H9 (cell line): Measurements from ENCODE around the gene HS6ST2. TPM values are rescaled to one million over a fixed set of nuclear protein-coding genes. Genes with fewer than 3 reads are reported as not detected.

Source experiments
- DNase-seq: peaks from one replicate; pipeline ENCODE4 v3.0.0-alpha.2; 2017
- H2AFZ ChIP-seq: one replicate; pipeline ENCODE4 v1.6.1; 2013; ENCODE audit warnings: mild to moderate bottlenecking, low read length, control low read depth, moderate library complexity
- H2AK5ac ChIP-seq: 2 replicates; pipeline ENCODE4 v1.6.1; 2013; ENCODE audit warnings: low read length, control low read depth, mixed read lengths; ENCODE audit not compliant: insufficient read length
- H2BK120ac ChIP-seq: one replicate; pipeline ENCODE4 v1.6.1; 2013; ENCODE audit warnings: low read depth, mild to moderate bottlenecking, low read length, control low read depth, inconsistent platforms; ENCODE audit not compliant: poor library complexity, severe bottlenecking
- H2BK12ac ChIP-seq: 2 replicates; pipeline ENCODE4 v1.6.1; 2013; ENCODE audit warnings: low read length, control low read depth, mixed read lengths, low read depth; ENCODE audit not compliant: insufficient read length
- H2BK15ac ChIP-seq: 2 replicates; pipeline ENCODE4 v1.6.1; 2013; ENCODE audit warnings: low read depth, low read length, control low read depth
- H2BK20ac ChIP-seq: one replicate; pipeline ENCODE4 v1.6.1; 2013; ENCODE audit warnings: low read depth, mild to moderate bottlenecking, low read length, control low read depth, inconsistent platforms; ENCODE audit not compliant: poor library complexity, severe bottlenecking
- H2BK5ac ChIP-seq: 2 replicates; pipeline ENCODE4 v1.6.1; 2013; ENCODE audit warnings: low read length, control low read depth, mixed read lengths; ENCODE audit not compliant: insufficient read length
- H3K14ac ChIP-seq: 2 replicates; pipeline ENCODE4 v1.6.1; 2013; ENCODE audit warnings: low read length, control low read depth; ENCODE audit not compliant: insufficient read depth
- H3K18ac ChIP-seq: 2 replicates; pipeline ENCODE4 v1.6.1; 2013; ENCODE audit warnings: low read depth, mild to moderate bottlenecking, mixed read lengths, low read length, control low read depth; ENCODE audit not compliant: insufficient read length
- H3K23ac ChIP-seq: 2 replicates; pipeline ENCODE4 v1.6.1; 2013; ENCODE audit warnings: low read length, control low read depth, mixed read lengths, low read depth; ENCODE audit not compliant: insufficient read length
- H3K23me2 ChIP-seq: 2 replicates; pipeline ENCODE4 v1.6.1; 2013; ENCODE audit warnings: low read depth, mild to moderate bottlenecking, mixed read lengths, low read length, control low read depth; ENCODE audit not compliant: insufficient read length, poor library complexity, severe bottlenecking
- H3K27ac ChIP-seq: 2 replicates; pipeline ENCODE4 v1.5.1; 2013; ENCODE audit warnings: low read length, control low read depth, mixed read lengths, low read depth; ENCODE audit not compliant: insufficient read length
- H3K27me3 ChIP-seq: 2 replicates; pipeline ENCODE4 v1.6.1; 2013; ENCODE audit warnings: low read length, control low read depth, inconsistent platforms; ENCODE audit not compliant: insufficient read depth
- H3K4ac ChIP-seq: 2 replicates; pipeline ENCODE4 v1.6.1; 2013; ENCODE audit warnings: low read depth, mild to moderate bottlenecking, control low read depth, inconsistent platforms, low read length, moderate library complexity
- H3K4me1 ChIP-seq: 2 replicates; pipeline ENCODE4 v1.6.1; 2013; ENCODE audit warnings: low read length, control low read depth, inconsistent platforms; ENCODE audit not compliant: insufficient read depth
- H3K4me2 ChIP-seq: 2 replicates; pipeline ENCODE4 v1.6.1; 2013; ENCODE audit warnings: low read length, control low read depth, mixed read lengths; ENCODE audit not compliant: insufficient read length, insufficient read depth
- H3K56ac ChIP-seq: 2 replicates; pipeline ENCODE4 v1.6.1; 2013; ENCODE audit warnings: low read depth, mild to moderate bottlenecking, mixed read lengths, low read length, control low read depth; ENCODE audit not compliant: insufficient read length
- H3K79me1 ChIP-seq: 2 replicates; pipeline ENCODE4 v1.6.1; 2013; ENCODE audit warnings: low read depth, mild to moderate bottlenecking, moderate library complexity, low read length, control low read depth, inconsistent platforms; ENCODE audit not compliant: insufficient read depth, poor library complexity, severe bottlenecking
- H3K79me2 ChIP-seq: 2 replicates; pipeline ENCODE4 v1.6.1; 2013; ENCODE audit warnings: low read length, control low read depth, inconsistent platforms; ENCODE audit not compliant: insufficient read depth
- H3K9ac ChIP-seq: 2 replicates; pipeline ENCODE4 v1.6.1; 2013; ENCODE audit warnings: low read length, control low read depth, mixed read lengths; ENCODE audit not compliant: insufficient read length; ENCODE audit errors: extremely low read depth
- H3K9me3 ChIP-seq: one replicate; pipeline ENCODE4 v1.6.1; 2013; ENCODE audit warnings: low read depth, low read length, inconsistent platforms; ENCODE audit not compliant: control insufficient read depth
- H3T11ph ChIP-seq: one replicate; pipeline ENCODE4 v1.6.1; 2013; ENCODE audit warnings: mild to moderate bottlenecking, low read length, control low read depth, inconsistent platforms
- H4K20me1 ChIP-seq: one replicate; pipeline ENCODE4 v1.6.1; 2013; ENCODE audit not compliant: control insufficient read depth, insufficient read length, insufficient read depth
- H4K5ac ChIP-seq: 2 replicates; pipeline ENCODE4 v1.6.1; 2013; ENCODE audit warnings: low read depth, mild to moderate bottlenecking, mixed read lengths, low read length, control low read depth; ENCODE audit not compliant: insufficient read length
- H4K8ac ChIP-seq: replicated peaks from 2 replicates; pipeline ENCODE4 v1.6.1; 2013; ENCODE audit warnings: low read length, control low read depth, mixed read lengths, low read depth; ENCODE audit not compliant: insufficient read length
- H4K91ac ChIP-seq: 2 replicates; pipeline ENCODE4 v1.6.1; 2013; ENCODE audit warnings: low read depth, mild to moderate bottlenecking, moderate library complexity, mixed read lengths, low read length, control low read depth; ENCODE audit not compliant: insufficient read length
- H3K27ac Mint-ChIP-seq, 3 experiments: 2 replicates in 2 of 3; 3 replicates in 1 of 3; pipeline ENCODE4 v1.8.0; 2020 to 2021; ENCODE audit warnings: mixed read lengths in 3 of 3, mild to moderate bottlenecking in 1 of 3, moderate library complexity in 1 of 3
- H3K27me3 Mint-ChIP-seq: 2 replicates; pipeline ENCODE4 v1.8.0; 2021; ENCODE audit warnings: low read depth, mild to moderate bottlenecking, moderate library complexity, mixed read lengths
- H3K36me3 Mint-ChIP-seq, 3 experiments: 2 replicates in 2 of 3; 3 replicates in 1 of 3; pipeline ENCODE4 v1.8.0; 2020 to 2021; ENCODE audit warnings: low read depth in 3 of 3, mixed read lengths in 3 of 3; ENCODE audit not compliant: insufficient read depth in 1 of 3
- H3K4me1 Mint-ChIP-seq, 2 experiments: 2 replicates each; pipeline ENCODE4 v1.8.0; 2020; ENCODE audit warnings: mixed read lengths in 2 of 2
- H3K4me3 Mint-ChIP-seq, 2 experiments: 2 replicates in 1 of 2; 3 replicates in 1 of 2; pipeline ENCODE4 v1.8.0; 2020 to 2021; ENCODE audit warnings: mild to moderate bottlenecking in 2 of 2, mixed read lengths in 2 of 2, moderate library complexity in 1 of 2
- H3K9me3 Mint-ChIP-seq, 2 experiments: 2 replicates in 1 of 2; 3 replicates in 1 of 2; pipeline ENCODE4 v1.8.0; 2020; ENCODE audit warnings: mild to moderate bottlenecking in 2 of 2, mixed read lengths in 2 of 2, moderate library complexity in 1 of 2
- WGBS: extraction: QIAGEN DNeasy Blood & Tissue Kit; methylation state at CpG from one replicate; pipeline ENCODE4 v1.1.7; 2013; ENCODE audit warnings: missing lambda C conversion rate, low lambda C conversion rate, mixed read lengths; ENCODE audit not compliant: insufficient read length; ENCODE audit errors: extremely low coverage; 5-methylcytosine and 5-hydroxymethylcytosine counted together
- total RNA-seq: library from RNA; stranded (reverse); gene quantifications from 2 replicates; pipeline ENCODE4 v1.2.1, GENCODE V29; 2021
- TF ChIP-seq, protein P1 (sequence below): fragments of 200-600 bp; sonication (generic); conservative IDR thresholded peaks from 3 replicates; pipeline ENCODE4 v1.8.0; 2021; ENCODE audit warnings: antibody characterized with exemption, mild to moderate bottlenecking

The HS6ST2 gene
- total RNA-seq, 1 experiment from 2014 or later: 4.8 TPM

GRCh38 chrX:132623942-132624341 is 334.5 kb downstream of the HS6ST2 start:
- H3K4me1 Mint-ChIP-seq: peaks cover 0 to 3% of the 10 kb centered on the region in 2 experiments; a peak in 2 of 4 replicates
- Histone ChIP-seq H4K8ac (no peak overlapping the region), H3K79me2 (no peaks in the 10 kb centered on the region), H2AK5ac (no peak overlapping the region), H4K5ac (no peak overlapping the region), H3K4me1 (no peaks in the 10 kb centered on the region), H3K56ac (no peak overlapping the region), H3K27me3 (no peaks in the 10 kb centered on the region), H3K18ac (no peak overlapping the region), H3K27ac (no peak overlapping the region), H3K23me2 (no peaks in the 10 kb centered on the region), H2BK5ac (no peak overlapping the region), H3K14ac (no peak overlapping the region), H3K9ac (no peak overlapping the region), H2BK15ac (no peak overlapping the region), H2BK12ac (no peak overlapping the region), H3K4ac (no peak overlapping the region), H3T11ph (no peak overlapping the region), H2BK20ac (no peak overlapping the region), H3K9me3 (no peaks in the 10 kb centered on the region), H3K4me2 (no peak overlapping the region), H3K23ac (no peak overlapping the region), H2AFZ (no peak overlapping the region), H3K79me1 (no peaks in the 10 kb centered on the region), H4K20me1 (no peaks in the 10 kb centered on the region), H4K91ac (no peak overlapping the region), H2BK120ac (no peak overlapping the region)
- H3K9me3 Mint-ChIP-seq: no peaks in the 10 kb centered on the region
- no peak overlapping the region for H3K4me3 Mint-ChIP-seq
- TF ChIP-seq, protein P1, sequence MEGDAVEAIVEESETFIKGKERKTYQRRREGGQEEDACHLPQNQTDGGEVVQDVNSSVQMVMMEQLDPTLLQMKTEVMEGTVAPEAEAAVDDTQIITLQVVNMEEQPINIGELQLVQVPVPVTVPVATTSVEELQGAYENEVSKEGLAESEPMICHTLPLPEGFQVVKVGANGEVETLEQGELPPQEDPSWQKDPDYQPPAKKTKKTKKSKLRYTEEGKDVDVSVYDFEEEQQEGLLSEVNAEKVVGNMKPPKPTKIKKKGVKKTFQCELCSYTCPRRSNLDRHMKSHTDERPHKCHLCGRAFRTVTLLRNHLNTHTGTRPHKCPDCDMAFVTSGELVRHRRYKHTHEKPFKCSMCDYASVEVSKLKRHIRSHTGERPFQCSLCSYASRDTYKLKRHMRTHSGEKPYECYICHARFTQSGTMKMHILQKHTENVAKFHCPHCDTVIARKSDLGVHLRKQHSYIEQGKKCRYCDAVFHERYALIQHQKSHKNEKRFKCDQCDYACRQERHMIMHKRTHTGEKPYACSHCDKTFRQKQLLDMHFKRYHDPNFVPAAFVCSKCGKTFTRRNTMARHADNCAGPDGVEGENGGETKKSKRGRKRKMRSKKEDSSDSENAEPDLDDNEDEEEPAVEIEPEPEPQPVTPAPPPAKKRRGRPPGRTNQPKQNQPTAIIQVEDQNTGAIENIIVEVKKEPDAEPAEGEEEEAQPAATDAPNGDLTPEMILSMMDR: no peak
- peaks cover 3% of the 10 kb centered on the region for H3K27me3 Mint-ChIP-seq
- no peaks in the 10 kb centered on the region for H3K36me3 Mint-ChIP-seq
- no peak overlapping the region for H3K27ac Mint-ChIP-seq
- WGBS: no CpG with 5 or more reads among the region's 3 CpGs
- DNase-seq: no peak
